ENCODE results near the gene MAP1B.

The MAP1B gene

DNA sequence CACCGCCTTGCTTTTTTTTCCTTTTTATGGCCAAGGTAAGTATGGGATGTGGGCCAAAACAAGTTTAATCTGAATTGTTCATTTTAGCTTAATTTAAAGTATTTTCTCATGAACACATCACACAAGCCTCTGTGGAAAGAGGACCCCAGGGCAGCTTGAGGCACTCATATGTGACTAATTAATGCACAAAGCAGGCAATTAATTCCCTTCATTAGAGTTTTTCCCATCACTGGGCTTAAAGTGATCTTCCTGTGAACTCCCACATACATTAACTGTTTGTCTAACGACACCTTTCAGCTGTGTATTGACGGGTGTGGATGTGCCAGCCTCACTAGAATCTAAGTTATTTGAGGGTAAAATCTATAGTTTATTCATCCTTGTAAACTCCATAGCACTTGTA is 109.5 kb downstream of the MAP1B start:
- in situ Hi-C loops (cut with MboI; ENCODE audit: low pct_unique_long_range_greater_than_20kb, low sequenced_read_pairs, unreplicated experiment) = no loop called here
- TF ChIP-seq, protein P1, sequence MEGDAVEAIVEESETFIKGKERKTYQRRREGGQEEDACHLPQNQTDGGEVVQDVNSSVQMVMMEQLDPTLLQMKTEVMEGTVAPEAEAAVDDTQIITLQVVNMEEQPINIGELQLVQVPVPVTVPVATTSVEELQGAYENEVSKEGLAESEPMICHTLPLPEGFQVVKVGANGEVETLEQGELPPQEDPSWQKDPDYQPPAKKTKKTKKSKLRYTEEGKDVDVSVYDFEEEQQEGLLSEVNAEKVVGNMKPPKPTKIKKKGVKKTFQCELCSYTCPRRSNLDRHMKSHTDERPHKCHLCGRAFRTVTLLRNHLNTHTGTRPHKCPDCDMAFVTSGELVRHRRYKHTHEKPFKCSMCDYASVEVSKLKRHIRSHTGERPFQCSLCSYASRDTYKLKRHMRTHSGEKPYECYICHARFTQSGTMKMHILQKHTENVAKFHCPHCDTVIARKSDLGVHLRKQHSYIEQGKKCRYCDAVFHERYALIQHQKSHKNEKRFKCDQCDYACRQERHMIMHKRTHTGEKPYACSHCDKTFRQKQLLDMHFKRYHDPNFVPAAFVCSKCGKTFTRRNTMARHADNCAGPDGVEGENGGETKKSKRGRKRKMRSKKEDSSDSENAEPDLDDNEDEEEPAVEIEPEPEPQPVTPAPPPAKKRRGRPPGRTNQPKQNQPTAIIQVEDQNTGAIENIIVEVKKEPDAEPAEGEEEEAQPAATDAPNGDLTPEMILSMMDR (IDR thresholded peaks at IDR 0.05; ENCODE audit: extremely low read depth, insufficient read depth, missing control alignments) = no peak
- DNase-seq (ENCODE audit: low spot score) = no peak

DNA sequence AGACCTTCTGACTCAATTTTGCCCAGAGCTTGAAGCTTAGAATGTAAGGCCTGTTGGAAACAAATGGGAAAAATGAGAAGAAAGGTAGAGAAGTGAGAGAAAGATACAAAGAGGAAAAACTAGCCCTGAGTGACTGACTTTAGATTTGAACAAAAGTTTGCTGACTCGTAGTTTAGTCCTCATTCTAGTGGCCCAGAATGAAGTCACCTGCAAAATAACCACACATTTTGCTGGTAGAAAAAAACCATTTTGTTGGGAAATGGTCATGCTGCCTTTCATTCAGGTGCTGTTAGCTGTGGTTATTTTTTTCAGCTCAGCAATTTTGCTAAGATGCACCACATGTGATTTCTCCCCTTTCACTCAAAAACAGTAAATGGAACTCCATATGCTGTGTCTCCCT is 113.8 kb downstream of the MAP1B start:
- TF ChIP-seq, protein P1 (IDR thresholded peaks at IDR 0.05; ENCODE audit: extremely low read depth, insufficient read depth, missing control alignments) = no peak
- in situ Hi-C loops (cut with MboI; ENCODE audit: low pct_unique_long_range_greater_than_20kb, low sequenced_read_pairs, unreplicated experiment) = no loop called here
- DNase-seq (ENCODE audit: low spot score) = no peak

DNA sequence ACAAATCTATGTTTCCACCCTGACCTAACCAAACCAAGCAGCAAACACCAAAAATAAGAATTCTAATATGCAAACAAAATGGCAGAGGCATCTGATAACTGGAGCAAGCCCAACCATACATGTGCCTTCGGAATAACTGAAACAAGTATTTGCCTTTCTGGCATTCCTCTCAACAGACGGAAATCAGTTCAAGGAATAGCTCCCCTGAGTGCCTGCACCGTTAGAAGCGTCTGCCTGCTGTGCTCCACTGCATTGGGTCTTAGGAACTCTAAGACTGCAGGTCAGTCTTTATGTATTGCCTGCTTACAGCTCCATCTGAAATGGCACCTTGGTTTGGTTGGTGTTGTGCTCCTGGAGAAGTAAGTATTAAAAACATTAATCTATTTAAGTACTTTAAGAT is 114.3 kb downstream of the MAP1B start:
- DNase-seq (ENCODE audit: low spot score) = no peak
- in situ Hi-C loops (cut with MboI; ENCODE audit: low pct_unique_long_range_greater_than_20kb, low sequenced_read_pairs, unreplicated experiment) = no loop called here
- TF ChIP-seq, protein P1 (IDR thresholded peaks at IDR 0.05; ENCODE audit: extremely low read depth, insufficient read depth, missing control alignments) = no peak

DNA sequence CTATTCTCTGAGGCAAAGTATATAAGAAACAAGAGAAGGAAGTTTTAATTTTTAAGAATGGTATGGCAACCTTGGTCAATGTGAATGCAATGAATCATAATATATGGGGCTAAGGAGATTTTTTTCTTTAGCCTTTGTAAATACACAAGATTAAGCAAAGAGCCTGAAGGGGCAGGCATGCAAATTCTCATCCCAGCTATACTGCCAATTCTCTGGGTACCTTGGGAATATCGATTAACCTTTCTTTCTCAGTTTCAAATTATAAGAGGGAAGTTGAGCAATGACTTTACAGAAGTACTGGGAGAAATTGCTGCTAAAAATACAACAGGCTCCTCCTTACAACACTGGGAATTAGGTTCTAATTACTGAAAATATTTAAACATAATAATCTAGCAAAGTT is 115.2 kb downstream of the MAP1B start:
- TF ChIP-seq, protein P1 (IDR thresholded peaks at IDR 0.05; ENCODE audit: extremely low read depth, insufficient read depth, missing control alignments) = no peak
- DNase-seq (ENCODE audit: low spot score) = no peak
- in situ Hi-C loops (cut with MboI; ENCODE audit: low pct_unique_long_range_greater_than_20kb, low sequenced_read_pairs, unreplicated experiment) = no loop called here

DNA sequence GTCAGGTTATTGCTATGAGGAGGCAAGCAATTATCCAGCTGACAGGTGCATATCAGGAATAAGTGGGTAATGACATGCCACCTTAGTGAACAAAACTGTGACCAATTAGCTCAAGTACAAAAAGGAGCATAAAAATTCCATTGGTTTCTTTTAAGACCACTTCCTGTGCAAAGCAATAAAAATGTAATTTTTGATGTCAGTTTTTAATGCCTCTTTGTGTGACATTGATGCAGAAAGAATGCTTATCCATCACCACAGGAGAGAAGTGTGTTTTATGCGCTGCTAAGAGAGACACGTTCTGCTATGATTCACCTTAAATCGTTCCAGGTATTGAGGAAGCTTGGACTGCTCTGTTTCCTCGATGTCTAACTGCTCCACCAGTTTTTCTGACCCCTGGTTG is 116.1 kb downstream of the MAP1B start:
- in situ Hi-C loops (cut with MboI; ENCODE audit: low pct_unique_long_range_greater_than_20kb, low sequenced_read_pairs, unreplicated experiment) = no loop called here
- TF ChIP-seq, protein P1 (IDR thresholded peaks at IDR 0.05; ENCODE audit: extremely low read depth, insufficient read depth, missing control alignments) = no peak
- no peak for DNase-seq (ENCODE audit: low spot score)

DNA sequence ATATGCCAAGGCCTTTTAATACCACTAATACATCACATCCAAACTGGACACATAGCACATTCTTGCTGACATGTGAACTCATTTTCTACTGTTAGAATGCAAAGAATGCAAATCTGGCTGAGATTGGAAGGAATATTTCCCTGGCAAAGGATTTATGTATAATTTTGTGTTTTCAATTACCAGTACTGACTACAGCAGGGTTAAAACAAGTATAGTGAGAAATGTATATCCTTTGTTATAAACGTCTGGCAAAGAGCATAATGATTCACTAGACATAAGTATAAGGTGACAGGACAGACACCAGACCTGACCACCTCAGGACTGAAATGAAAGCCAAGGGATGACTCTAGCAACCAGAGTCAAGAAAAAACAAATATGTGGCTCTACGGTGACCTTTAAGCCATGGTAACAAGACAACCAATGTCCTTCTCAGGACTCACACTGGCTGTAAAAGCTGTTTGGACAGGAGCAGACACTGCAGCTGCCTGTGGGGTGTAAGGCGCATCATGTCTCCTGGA is 117.7 kb downstream of the MAP1B start:
- in situ Hi-C loops (cut with MboI; ENCODE audit: low pct_unique_long_range_greater_than_20kb, low sequenced_read_pairs, unreplicated experiment) = no loop called here
- TF ChIP-seq, protein P1 (IDR thresholded peaks at IDR 0.05; ENCODE audit: extremely low read depth, insufficient read depth, missing control alignments) = no peak
- DNase-seq (ENCODE audit: low spot score) = no peak

DNA sequence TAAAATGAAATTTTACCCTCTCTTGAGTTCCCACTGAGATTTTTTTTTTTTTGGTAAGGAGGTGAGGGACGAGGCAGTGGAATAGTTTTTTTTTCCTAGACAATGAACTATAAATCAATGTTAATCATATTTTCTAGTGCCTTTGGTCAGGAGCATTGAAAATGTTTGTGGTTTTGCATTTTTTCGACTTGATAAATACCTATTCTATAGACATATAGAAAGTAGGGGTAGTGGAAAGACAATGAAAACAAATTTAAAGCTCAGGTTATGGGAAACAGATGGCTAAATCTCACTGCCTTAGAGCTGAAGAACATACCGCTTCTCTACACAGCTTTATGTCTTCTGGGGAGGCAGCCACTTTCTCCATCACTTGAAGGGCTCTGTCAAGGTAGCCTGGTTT is 118.5 kb downstream of the MAP1B start:
- no peak for DNase-seq (ENCODE audit: low spot score)
- TF ChIP-seq, protein P1 (IDR thresholded peaks at IDR 0.05; ENCODE audit: extremely low read depth, insufficient read depth, missing control alignments) = no peak
- in situ Hi-C loops (cut with MboI; ENCODE audit: low pct_unique_long_range_greater_than_20kb, low sequenced_read_pairs, unreplicated experiment) = no loop called here

All from GM13977 (cell line).